Astrocyte of the cerebellum (primary cell): Measurements from ENCODE around the gene EMD.

Experiments used
- DNase-seq: peaks from one replicate; pipeline ENCODE4 v3.0.0-alpha.2; 2011; ENCODE audit warnings: low read depth
- H3K4me3 ChIP-seq: 2 replicates; pipeline ENCODE4 v1.5.1; 2011; ENCODE audit warnings: mild to moderate bottlenecking, low read depth, low read length, moderate library complexity
- in situ Hi-C: cut with HindIII; loops from 2 replicates; pipeline ENCODE4 v1.10.0; 2017; ENCODE audit warnings: low sequenced_read_pairs
- TF ChIP-seq, protein P1 (sequence below): IDR thresholded peaks from 2 replicates; pipeline ENCODE4 v1.5.1; 2012; ENCODE audit warnings: low read length, low read depth, moderate library complexity, mild to moderate bottlenecking; ENCODE audit errors: missing control alignments

Gene EMD

DNA sequence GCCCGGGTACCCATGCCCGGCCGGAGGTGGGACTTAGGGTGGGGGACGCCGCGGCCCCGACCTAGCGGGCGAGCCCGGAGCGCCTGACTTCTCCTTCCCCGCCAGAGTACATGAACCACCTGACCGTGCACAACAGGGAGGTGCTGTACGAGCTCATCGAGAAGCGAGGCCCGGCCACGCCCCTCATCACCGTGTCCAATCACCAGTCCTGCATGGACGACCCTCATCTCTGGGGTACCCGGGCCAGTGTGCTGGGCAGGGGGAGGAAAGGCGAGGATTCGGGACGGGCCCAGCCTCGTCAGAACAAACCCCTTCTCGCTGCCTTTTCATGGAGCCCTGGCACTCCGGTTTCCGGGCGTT lies 32.9 kb downstream of the EMD start:
- H3K4me3 ChIP-seq, result peak overlapping the region; percentile 59
- DNase-seq, result no peak
- TF ChIP-seq, protein P1, sequence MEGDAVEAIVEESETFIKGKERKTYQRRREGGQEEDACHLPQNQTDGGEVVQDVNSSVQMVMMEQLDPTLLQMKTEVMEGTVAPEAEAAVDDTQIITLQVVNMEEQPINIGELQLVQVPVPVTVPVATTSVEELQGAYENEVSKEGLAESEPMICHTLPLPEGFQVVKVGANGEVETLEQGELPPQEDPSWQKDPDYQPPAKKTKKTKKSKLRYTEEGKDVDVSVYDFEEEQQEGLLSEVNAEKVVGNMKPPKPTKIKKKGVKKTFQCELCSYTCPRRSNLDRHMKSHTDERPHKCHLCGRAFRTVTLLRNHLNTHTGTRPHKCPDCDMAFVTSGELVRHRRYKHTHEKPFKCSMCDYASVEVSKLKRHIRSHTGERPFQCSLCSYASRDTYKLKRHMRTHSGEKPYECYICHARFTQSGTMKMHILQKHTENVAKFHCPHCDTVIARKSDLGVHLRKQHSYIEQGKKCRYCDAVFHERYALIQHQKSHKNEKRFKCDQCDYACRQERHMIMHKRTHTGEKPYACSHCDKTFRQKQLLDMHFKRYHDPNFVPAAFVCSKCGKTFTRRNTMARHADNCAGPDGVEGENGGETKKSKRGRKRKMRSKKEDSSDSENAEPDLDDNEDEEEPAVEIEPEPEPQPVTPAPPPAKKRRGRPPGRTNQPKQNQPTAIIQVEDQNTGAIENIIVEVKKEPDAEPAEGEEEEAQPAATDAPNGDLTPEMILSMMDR, result no peak
- in situ Hi-C loops, result no loop called here

DNA sequence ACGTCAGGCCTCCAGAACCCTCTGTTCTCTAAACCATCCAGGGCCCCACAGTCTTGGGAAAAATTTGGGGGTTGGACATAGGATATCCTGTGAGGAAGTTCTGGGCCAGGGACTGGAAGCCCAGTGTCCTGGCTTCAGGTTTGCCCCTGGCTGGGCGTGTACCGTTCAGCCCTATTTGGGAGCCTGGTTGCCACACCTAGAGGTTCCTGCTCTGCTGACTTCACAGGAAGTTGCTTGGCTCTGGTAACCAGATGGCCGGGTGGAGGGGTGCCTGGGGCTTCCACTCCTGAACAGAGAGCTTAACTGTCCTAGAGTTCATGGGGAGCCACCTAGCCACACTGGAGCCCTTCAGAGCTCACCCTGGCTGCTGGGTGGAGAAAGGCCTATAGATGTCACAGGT lies 33.4 kb downstream of the EMD start:
- TF ChIP-seq, protein P1, result no peak
- in situ Hi-C loops, result no loop called here
- DNase-seq, result no peak
- H3K4me3 ChIP-seq, result peak overlapping the region; percentile 59

DNA sequence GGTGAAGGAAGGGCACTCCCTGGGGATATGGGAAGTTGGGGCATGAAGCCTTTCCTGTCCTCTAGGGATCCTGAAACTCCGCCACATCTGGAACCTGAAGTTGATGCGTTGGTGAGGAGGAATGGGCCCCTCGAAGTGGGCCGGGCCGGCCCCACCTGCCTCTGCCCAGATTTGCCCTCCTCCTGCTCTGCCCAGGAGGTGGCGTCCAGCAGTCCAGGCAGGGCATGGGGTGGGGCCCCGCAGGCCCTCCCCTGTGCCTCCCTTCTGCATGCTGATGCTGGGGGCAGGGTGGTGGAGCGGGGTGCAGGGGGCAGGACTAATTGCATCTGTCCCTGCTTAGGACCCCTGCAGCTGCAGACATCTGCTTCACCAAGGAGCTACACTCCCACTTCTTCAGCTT lies 34.0 kb downstream of the EMD start:
- TF ChIP-seq, protein P1, result no peak
- H3K4me3 ChIP-seq, result no peak overlapping the region
- in situ Hi-C loops, result no loop called here
- DNase-seq, result no peak

DNA sequence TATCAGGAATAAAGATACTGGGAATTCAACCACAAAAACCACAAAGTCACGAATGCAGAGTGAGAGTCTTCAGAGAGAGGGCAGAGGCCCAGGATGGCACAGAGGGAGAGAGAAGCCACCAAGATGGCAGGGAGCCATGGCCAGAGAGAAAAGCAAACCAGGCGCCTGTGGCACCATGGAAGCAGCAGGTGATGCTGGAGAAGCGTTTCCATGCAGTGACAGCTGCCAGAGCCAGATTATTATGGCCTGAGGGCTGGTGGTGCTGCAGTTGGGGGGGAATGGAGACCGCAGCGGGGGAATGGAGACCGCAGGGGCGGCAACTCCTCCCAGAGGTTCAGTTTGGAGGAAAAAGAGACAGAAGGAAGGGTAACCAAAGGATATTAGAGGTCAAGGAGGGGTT lies 38.1 kb downstream of the EMD start:
- in situ Hi-C loops, result no loop called here
- H3K4me3 ChIP-seq, result no peak overlapping the region
- no peak for DNase-seq
- TF ChIP-seq, protein P1, result no peak

DNA sequence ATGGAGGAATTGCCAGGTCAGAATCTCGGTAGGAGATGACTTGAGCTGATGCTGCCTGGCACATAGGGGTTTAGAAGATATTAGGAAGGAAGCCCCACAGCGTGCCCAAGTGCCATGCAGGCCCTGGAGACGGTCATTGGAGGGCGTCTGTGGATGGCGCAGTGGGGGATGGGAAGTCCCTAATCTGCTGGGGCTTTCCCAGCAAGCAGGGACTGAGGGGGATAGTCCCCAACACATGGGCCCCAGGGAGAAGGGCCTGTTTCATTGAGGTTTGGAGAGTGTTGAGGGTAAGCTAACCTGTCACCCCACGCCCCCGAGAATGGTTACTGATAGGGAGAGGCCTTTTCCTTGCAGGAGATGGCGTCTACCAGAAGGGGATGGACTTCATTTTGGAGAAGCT lies 40.1 kb downstream of the EMD start:
- TF ChIP-seq, protein P1, result no peak
- no peak overlapping the region for H3K4me3 ChIP-seq
- DNase-seq, result no peak
- in situ Hi-C loops, result no loop called here

DNA sequence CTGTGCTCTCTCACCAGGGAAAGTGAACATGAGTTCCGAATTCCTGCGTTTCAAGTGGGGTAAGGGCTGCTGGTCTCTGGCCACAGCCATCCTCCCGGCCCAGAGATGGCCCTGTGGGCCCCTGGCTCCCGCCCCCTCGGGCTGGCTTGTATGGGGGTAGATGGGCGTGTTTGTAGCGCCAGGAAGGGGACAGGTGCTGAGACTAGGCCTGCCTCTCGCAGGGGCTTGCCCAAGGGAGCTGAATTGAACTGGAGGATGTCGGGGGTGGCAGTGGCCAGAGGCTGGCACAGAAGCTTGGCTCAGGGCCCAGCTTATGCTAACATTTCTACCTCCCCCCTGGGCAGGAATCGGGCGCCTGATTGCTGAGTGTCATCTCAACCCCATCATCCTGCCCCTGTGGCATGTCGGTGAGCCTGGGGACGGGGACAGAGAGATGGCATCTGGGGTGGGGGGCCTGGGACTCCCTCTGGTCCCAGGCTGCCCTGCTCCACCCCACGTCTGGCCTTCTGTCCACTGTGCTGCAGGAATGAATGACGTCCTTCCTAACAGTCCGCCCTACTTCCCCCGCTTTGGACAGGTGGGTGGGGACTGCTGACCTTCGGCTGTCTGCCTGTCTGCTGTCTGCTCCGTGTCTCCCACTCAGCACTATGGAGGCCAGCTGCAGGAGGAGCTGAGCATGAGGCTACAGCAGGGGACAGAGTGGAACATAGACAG lies 40.8 kb downstream of the EMD start:
- in situ Hi-C loops, result no loop called here
- DNase-seq, result no peak
- no peak overlapping the region for H3K4me3 ChIP-seq
- TF ChIP-seq, protein P1, result no peak
